Karpas-422 (cell line): ENCODE data around the gene ATP8A2. TPM values are rescaled to one million over a fixed set of nuclear protein-coding genes. Genes with fewer than 3 reads are reported as not detected.

Source experiments
- DNase-seq: peaks from one replicate; pipeline ENCODE4 v3.0.0-alpha.2; 2015
- H2AFZ ChIP-seq: fragments of 200-600 bp; sonication (generic); 2 replicates; pipeline ENCODE4 v1.6.1; 2014; ENCODE audit warnings: antibody characterized with exemption, low read length, mixed read lengths
- H3K27ac ChIP-seq: fragments of 200-600 bp; sonication (generic); 2 replicates; pipeline ENCODE4 v1.5.1; 2014; ENCODE audit warnings: mild to moderate bottlenecking, low read length, moderate library complexity
- H3K27me3 ChIP-seq: fragments of 200-600 bp; sonication (generic); 2 replicates; pipeline ENCODE4 v1.6.1; 2014; ENCODE audit warnings: low read length, mixed read lengths
- H3K36me3 ChIP-seq: fragments of 200-600 bp; sonication (generic); 2 replicates; pipeline ENCODE4 v1.6.1; 2014; ENCODE audit warnings: low read length, mixed read lengths; ENCODE audit not compliant: insufficient read depth
- H3K4me1 ChIP-seq: fragments of 200-600 bp; sonication (generic); 2 replicates; pipeline ENCODE4 v1.6.1; 2014; ENCODE audit warnings: mild to moderate bottlenecking, low read length, mixed read lengths
- H3K4me2 ChIP-seq: fragments of 200-600 bp; sonication (generic); 2 replicates; pipeline ENCODE4 v1.6.1; 2014; ENCODE audit warnings: low read length, low read depth, mild to moderate bottlenecking; ENCODE audit not compliant: poor library complexity, severe bottlenecking
- H3K4me3 ChIP-seq: fragments of 200-600 bp; sonication (generic); 2 replicates; pipeline ENCODE4 v1.5.1; 2014; ENCODE audit warnings: mild to moderate bottlenecking, antibody characterized with exemption, low read length, mixed read lengths
- H3K79me2 ChIP-seq: fragments of 200-600 bp; sonication (generic); 2 replicates; pipeline ENCODE4 v1.6.1; 2014; ENCODE audit warnings: mild to moderate bottlenecking, low read length, mixed read lengths
- H3K9ac ChIP-seq: fragments of 200-600 bp; sonication (generic); 2 replicates; pipeline ENCODE4 v1.6.0; 2014; ENCODE audit warnings: low read length
- H3K9me2 ChIP-seq: fragments of 200-600 bp; sonication (generic), shearing (Covaris generic); replicated peaks from 2 replicates; pipeline ENCODE4 v1.6.0; 2014; ENCODE audit warnings: mild to moderate bottlenecking, low read length, moderate library complexity; ENCODE audit not compliant: insufficient read depth
- H3K9me3 ChIP-seq: fragments of 300-700, 200-600 bp; sonication (generic); 2 replicates; pipeline ENCODE4 v1.6.1; 2014; ENCODE audit warnings: low read length, mixed read lengths
- H4K20me1 ChIP-seq: fragments of 200-600 bp; sonication (generic); 2 replicates; pipeline ENCODE4 v1.6.1; 2014; ENCODE audit warnings: mild to moderate bottlenecking, antibody characterized with exemption, low read length, low read depth; ENCODE audit not compliant: insufficient read depth
- total RNA-seq: library from RNA; depleted of rRNA; stranded (reverse); fragments of >200 nt; shearing (Covaris generic); gene quantifications from 2 replicates; pipeline ENCODE4 v1.2.3, GENCODE V29; 2014; ENCODE audit warnings: low replicate concordance

Gene ATP8A2
- total RNA-seq, 1 experiment from 2014 or later, result not detected

DNA sequence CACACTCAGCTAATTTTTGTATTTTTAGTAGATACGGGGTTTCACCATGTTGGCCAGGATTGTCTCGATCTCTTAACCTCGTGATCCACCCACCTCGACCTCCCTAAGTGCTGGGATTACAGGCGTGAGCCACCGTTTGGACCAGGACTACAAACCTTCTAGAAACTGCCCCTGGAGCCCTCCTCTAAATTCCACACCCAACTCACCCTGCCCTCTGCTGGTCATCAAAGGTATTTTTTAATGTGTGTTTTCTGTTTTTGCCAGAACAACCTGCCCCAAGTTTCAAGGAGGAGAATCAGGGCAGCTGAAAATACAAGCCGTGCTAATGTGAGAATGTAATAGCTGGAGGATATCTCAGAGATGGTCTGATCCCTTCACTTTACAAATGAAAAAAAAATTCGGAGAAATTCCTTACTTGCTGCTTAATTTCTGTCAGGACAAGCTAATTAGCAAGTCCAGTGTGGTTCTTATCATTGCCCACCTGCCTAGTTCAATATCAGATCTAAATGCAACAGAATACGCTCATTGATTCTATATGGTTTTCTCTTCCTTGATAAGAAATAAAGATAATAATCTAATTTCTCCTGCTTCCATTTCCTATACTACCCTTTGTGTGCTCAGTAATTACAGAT lies 4.1 kb downstream of the ATP8A2 start:
- Histone ChIP-seq H3K27ac (no peak overlapping the region), H3K27me3 (no peaks in the 10 kb centered on the region), H3K9me2 (no peaks in the 10 kb centered on the region), H3K36me3 (no peaks in the 10 kb centered on the region), H3K4me3 (no peak overlapping the region), H3K9ac (no peak overlapping the region), H3K9me3 (no peaks in the 10 kb centered on the region), H4K20me1 (no peaks in the 10 kb centered on the region), H3K4me1 (no peaks in the 10 kb centered on the region), H2AFZ (no peak overlapping the region), H3K79me2 (no peaks in the 10 kb centered on the region), H3K4me2 (no peak overlapping the region)
- DNase-seq, result peak; percentile 81

DNA sequence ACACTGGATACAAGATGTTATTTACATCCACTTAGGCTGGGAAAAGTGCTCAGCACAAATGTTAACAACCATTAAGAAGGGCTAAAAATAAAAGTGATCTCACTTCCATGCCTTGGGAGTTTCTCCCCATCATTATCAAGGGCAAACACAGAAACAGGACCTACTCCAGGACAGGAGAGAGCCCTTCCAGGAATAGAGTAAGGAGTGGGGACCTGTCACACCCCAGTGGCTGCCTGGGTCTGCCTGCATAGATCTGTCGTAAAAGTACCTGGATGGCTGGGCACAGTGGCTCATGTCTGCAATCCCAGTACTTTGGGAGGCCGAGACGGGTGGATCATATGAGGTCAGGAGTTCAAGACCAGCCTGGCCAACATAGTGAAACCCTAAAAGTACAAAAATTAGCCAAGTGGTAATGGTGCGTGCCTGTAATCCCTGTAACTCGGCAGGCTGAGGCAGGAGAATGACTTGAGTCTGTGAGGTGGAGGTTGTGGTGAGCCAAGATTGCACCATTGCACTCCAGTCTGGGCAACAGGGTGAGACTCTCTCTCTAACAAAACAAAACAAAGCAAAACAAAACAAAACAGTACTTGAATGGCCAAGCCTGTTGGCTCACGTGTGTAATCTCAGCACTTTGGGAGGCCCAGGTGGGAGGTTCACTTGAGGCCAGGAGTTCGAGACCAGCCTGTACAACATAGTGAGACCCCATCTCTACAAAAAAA lies 5.6 kb downstream of the ATP8A2 start:
- Histone ChIP-seq H3K79me2 (no peaks in the 10 kb centered on the region), H3K4me3 (no peak overlapping the region), H3K27ac (no peak overlapping the region), H3K4me1 (no peaks in the 10 kb centered on the region), H3K9me2 (no peaks in the 10 kb centered on the region), H4K20me1 (no peaks in the 10 kb centered on the region), H3K9me3 (no peaks in the 10 kb centered on the region), H3K4me2 (no peak overlapping the region), H3K27me3 (no peaks in the 10 kb centered on the region), H3K36me3 (no peaks in the 10 kb centered on the region), H3K9ac (no peak overlapping the region), H2AFZ (no peak overlapping the region)
- no peak for DNase-seq

DNA sequence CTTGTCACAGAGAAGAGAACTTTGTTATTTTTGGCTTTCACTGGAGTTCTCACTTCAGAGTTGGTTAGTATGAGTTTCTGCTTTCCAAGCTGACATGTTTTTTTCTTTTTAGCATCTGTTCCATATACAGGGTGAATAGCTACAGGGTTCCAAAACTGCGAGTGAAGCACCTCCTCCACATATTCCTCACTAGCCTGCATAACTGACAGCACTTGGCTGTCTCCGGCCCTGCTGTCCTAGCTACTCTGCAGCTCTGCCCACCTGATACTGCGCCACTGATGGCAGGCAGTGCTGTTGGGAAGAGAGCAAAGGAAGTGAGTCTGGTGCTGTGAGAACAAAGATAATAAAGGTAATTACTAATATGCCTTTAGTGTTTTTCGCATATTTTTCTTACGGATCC lies 6.8 kb downstream of the ATP8A2 start:
- H3K9me2 ChIP-seq, result no peaks in the 10 kb centered on the region
- H3K79me2 ChIP-seq, result no peaks in the 10 kb centered on the region
- H3K36me3 ChIP-seq, result no peaks in the 10 kb centered on the region
- no peaks in the 10 kb centered on the region for H4K20me1 ChIP-seq
- no peak overlapping the region for H3K9ac ChIP-seq
- no peaks in the 10 kb centered on the region for H3K4me1 ChIP-seq
- no peaks in the 10 kb centered on the region for H3K27me3 ChIP-seq
- H2AFZ ChIP-seq, result no peak overlapping the region
- H3K9me3 ChIP-seq, result no peaks in the 10 kb centered on the region
- H3K27ac ChIP-seq, result no peak overlapping the region
- H3K4me2 ChIP-seq, result no peak overlapping the region
- DNase-seq, result no peak
- no peak overlapping the region for H3K4me3 ChIP-seq

- Histone ChIP-seq H4K20me1 (no peaks in the 10 kb centered on the region), H3K27me3 (no peaks in the 10 kb centered on the region), H3K9me3 (no peaks in the 10 kb centered on the region), H3K4me1 (no peaks in the 10 kb centered on the region), H2AFZ (no peak overlapping the region), H3K79me2 (no peaks in the 10 kb centered on the region), H3K9ac (no peak overlapping the region), H3K27ac (no peak overlapping the region), H3K36me3 (no peaks in the 10 kb centered on the region), H3K4me2 (no peak overlapping the region), H3K4me3 (no peak overlapping the region), H3K9me2 (no peaks in the 10 kb centered on the region)
- DNase-seq, result no peak
Observed at GRCh38 chr13:25379011-25379410, 7.2 kb downstream of the ATP8A2 start.

GRCh38 chr13:25380082-25380481 lies 8.3 kb downstream of the ATP8A2 start:
- Histone ChIP-seq H3K9me2 (no peaks in the 10 kb centered on the region), H2AFZ (no peak overlapping the region), H4K20me1 (no peaks in the 10 kb centered on the region), H3K4me1 (no peaks in the 10 kb centered on the region), H3K27me3 (no peaks in the 10 kb centered on the region), H3K9ac (no peak overlapping the region), H3K9me3 (no peaks in the 10 kb centered on the region), H3K36me3 (no peaks in the 10 kb centered on the region), H3K4me2 (no peak overlapping the region), H3K79me2 (no peaks in the 10 kb centered on the region), H3K4me3 (no peak overlapping the region), H3K27ac (no peak overlapping the region)
- no peak for DNase-seq

GRCh38 chr13:25380741-25381324 lies 9.1 kb downstream of the ATP8A2 start:
- no peak overlapping the region for H3K9ac ChIP-seq
- no peak overlapping the region for H3K4me2 ChIP-seq
- H3K79me2 ChIP-seq, result no peaks in the 10 kb centered on the region
- no peak overlapping the region for H2AFZ ChIP-seq
- H3K4me3 ChIP-seq, result no peak overlapping the region
- DNase-seq, result no peak
- no peaks in the 10 kb centered on the region for H3K36me3 ChIP-seq
- no peaks in the 10 kb centered on the region for H3K4me1 ChIP-seq
- no peaks in the 10 kb centered on the region for H3K27me3 ChIP-seq
- H3K9me2 ChIP-seq, result no peaks in the 10 kb centered on the region
- no peaks in the 10 kb centered on the region for H4K20me1 ChIP-seq
- H3K27ac ChIP-seq, result no peak overlapping the region
- H3K9me3 ChIP-seq, result no peaks in the 10 kb centered on the region

- H3K27ac ChIP-seq, result no peak overlapping the region
- no peaks in the 10 kb centered on the region for H3K27me3 ChIP-seq
- no peak overlapping the region for H3K9ac ChIP-seq
- no peaks in the 10 kb centered on the region for H4K20me1 ChIP-seq
- no peak overlapping the region for H3K4me2 ChIP-seq
- no peak for DNase-seq
- no peak overlapping the region for H2AFZ ChIP-seq
- no peaks in the 10 kb centered on the region for H3K4me1 ChIP-seq
- H3K9me3 ChIP-seq, result no peaks in the 10 kb centered on the region
- H3K79me2 ChIP-seq, result no peaks in the 10 kb centered on the region
- no peaks in the 10 kb centered on the region for H3K9me2 ChIP-seq
- no peak overlapping the region for H3K4me3 ChIP-seq
- H3K36me3 ChIP-seq, result no peaks in the 10 kb centered on the region
Observed at GRCh38 chr13:25384758-25385410, 13.1 kb downstream of the ATP8A2 start.

DNA sequence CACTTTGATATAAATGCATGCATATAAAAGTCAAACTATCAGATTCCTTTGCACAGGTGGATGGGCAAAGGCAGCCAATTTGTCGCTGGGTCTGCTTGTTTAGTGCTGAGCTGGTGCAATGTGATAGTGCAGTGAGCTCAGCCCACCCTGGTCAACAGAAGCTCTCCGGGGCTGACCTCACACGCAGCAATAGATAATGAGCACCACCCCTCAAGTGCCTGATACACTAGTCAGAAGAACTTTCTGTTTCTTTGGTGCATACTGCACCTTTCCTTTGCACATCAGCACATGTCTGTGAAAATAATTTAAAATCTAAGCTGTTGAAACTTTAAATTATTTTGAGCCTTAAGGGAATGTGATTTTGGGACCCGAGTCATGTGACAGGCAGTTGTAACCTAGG lies 20.2 kb downstream of the ATP8A2 start:
- H3K9me3 ChIP-seq, result no peaks in the 10 kb centered on the region
- H2AFZ ChIP-seq, result no peak overlapping the region
- no peaks in the 10 kb centered on the region for H3K4me1 ChIP-seq
- no peak overlapping the region for H3K4me3 ChIP-seq
- H3K27ac ChIP-seq, result no peak overlapping the region
- no peaks in the 10 kb centered on the region for H3K79me2 ChIP-seq
- no peaks in the 10 kb centered on the region for H3K27me3 ChIP-seq
- H3K36me3 ChIP-seq, result no peaks in the 10 kb centered on the region
- H3K9ac ChIP-seq, result no peak overlapping the region
- no peak overlapping the region for H3K4me2 ChIP-seq
- H3K9me2 ChIP-seq, result no peaks in the 10 kb centered on the region
- no peak for DNase-seq
- no peaks in the 10 kb centered on the region for H4K20me1 ChIP-seq
